GM23338 (cell line): ENCODE results near the gene RIT2. TPM values are rescaled to one million over a fixed set of nuclear protein-coding genes. Genes with fewer than 3 reads are reported as not detected.

ENCODE experiments used
- ATAC-seq: fragments of 200-7000 bp; cut with Tn5 transposase; 3 replicates; pipeline ENCODE4 v1.9.1; 2020
- DNase-seq: peaks from one replicate; pipeline ENCODE4 v3.0.0-alpha.2; 2015; ENCODE audit warnings: low spot score
- H2AFZ ChIP-seq: fragments of 200-600 bp; sonication (generic); 2 replicates; pipeline ENCODE4 v1.8.0; 2016; ENCODE audit warnings: antibody characterized with exemption, mild to moderate bottlenecking, moderate library complexity
- H3F3A ChIP-seq: fragments of 200-600 bp; sonication (generic); replicated peaks from 2 replicates; pipeline ENCODE4 v1.8.0; 2017; ENCODE audit warnings: antibody characterized with exemption, mixed run types, low read depth
- H3K27ac ChIP-seq: fragments of 200-600 bp; sonication (generic); 2 replicates; pipeline ENCODE4 v1.6.1; 2016; ENCODE audit warnings: low read depth
- H3K27me3 ChIP-seq: fragments of 200-600 bp; sonication (generic); 2 replicates; pipeline ENCODE4 v1.8.0; 2016; ENCODE audit warnings: mild to moderate bottlenecking, mixed run types, moderate library complexity; ENCODE audit not compliant: insufficient read depth
- H3K36me3 ChIP-seq: fragments of 200-600 bp; sonication (generic); 2 replicates; pipeline ENCODE4 v1.8.0; 2016; ENCODE audit warnings: mild to moderate bottlenecking; ENCODE audit not compliant: insufficient read depth
- H3K4me1 ChIP-seq: fragments of 200-600 bp; sonication (generic); 2 replicates; pipeline ENCODE4 v1.8.0; 2016; ENCODE audit warnings: mild to moderate bottlenecking, moderate library complexity; ENCODE audit not compliant: insufficient read depth
- H3K4me2 ChIP-seq: fragments of 200-600 bp; sonication (generic); 2 replicates; pipeline ENCODE4 v1.7.1; 2017; ENCODE audit warnings: mixed run types
- H3K4me3 ChIP-seq: fragments of 200-600 bp; sonication (generic); 2 replicates; pipeline ENCODE4 v1.6.1; 2016; ENCODE audit warnings: mixed run types
- H3K79me2 ChIP-seq: fragments of 200-600 bp; sonication (generic); replicated peaks from 2 replicates; pipeline ENCODE4 v1.8.0; 2017; ENCODE audit warnings: mild to moderate bottlenecking; ENCODE audit not compliant: insufficient read depth
- H3K9me2 ChIP-seq: fragments of 200-600 bp; sonication (generic); 2 replicates; pipeline ENCODE4 v1.8.0; 2017; ENCODE audit not compliant: insufficient read depth
- H4K20me1 ChIP-seq: fragments of 200-600 bp; sonication (generic); replicated peaks from 2 replicates; pipeline ENCODE4 v1.8.0; 2017; ENCODE audit warnings: mild to moderate bottlenecking; ENCODE audit not compliant: insufficient read depth
- H3K27ac Mint-ChIP-seq: 2 replicates; pipeline ENCODE4 v1.8.0; 2020; ENCODE audit warnings: inconsistent platforms, mild to moderate bottlenecking, moderate library complexity, mixed read lengths
- H3K27me3 Mint-ChIP-seq: 3 replicates; pipeline ENCODE4 v1.8.0; 2022; ENCODE audit warnings: low read depth, mild to moderate bottlenecking, moderate library complexity, mixed read lengths, inconsistent platforms; ENCODE audit not compliant: insufficient read depth, poor library complexity
- H3K36me3 Mint-ChIP-seq: 3 replicates; pipeline ENCODE4 v1.8.0; 2021; ENCODE audit warnings: low read depth, mild to moderate bottlenecking, inconsistent platforms, moderate library complexity, mixed read lengths
- H3K4me1 Mint-ChIP-seq: 3 replicates; pipeline ENCODE4 v1.8.0; 2020; ENCODE audit warnings: mild to moderate bottlenecking, inconsistent platforms, mixed read lengths
- H3K4me3 Mint-ChIP-seq: 3 replicates; pipeline ENCODE4 v1.8.0; 2021; ENCODE audit warnings: moderate library complexity, mild to moderate bottlenecking, inconsistent platforms, mixed read lengths
- H3K9me3 Mint-ChIP-seq: 3 replicates; pipeline ENCODE4 v1.8.0; 2020; ENCODE audit warnings: moderate library complexity, mild to moderate bottlenecking, inconsistent platforms, mixed read lengths
- ETS1 ChIP-seq: IDR thresholded peaks from 2 replicates; pipeline ENCODE4 v1.6.1; 2016; ENCODE audit warnings: antibody characterized with exemption
- EZH2 ChIP-seq: fragments of 200-600 bp; sonication (generic); IDR thresholded peaks from one replicate; pipeline ENCODE4 v1.8.0; 2017; ENCODE audit warnings: antibody characterized with exemption, mild to moderate bottlenecking, low read depth; ENCODE audit not compliant: unreplicated experiment
- EZH2phosphoT487 ChIP-seq: fragments of 200-600 bp; sonication (generic); IDR thresholded peaks from one replicate; pipeline ENCODE4 v1.8.1; 2018; ENCODE audit warnings: antibody characterized with exemption; ENCODE audit not compliant: unreplicated experiment
- JUNB ChIP-seq: IDR thresholded peaks from one replicate; pipeline ENCODE4 v1.6.1; 2016; ENCODE audit warnings: antibody characterized with exemption; ENCODE audit not compliant: unreplicated experiment
- POLR2AphosphoS5 ChIP-seq: IDR thresholded peaks from 2 replicates; pipeline ENCODE4 v1.6.1; 2016; ENCODE audit warnings: antibody characterized with exemption, low read depth
- STAT1 ChIP-seq: IDR thresholded peaks from one replicate; pipeline ENCODE4 v1.6.1; 2016; ENCODE audit warnings: antibody characterized with exemption; ENCODE audit not compliant: unreplicated experiment
- ZNF114 ChIP-seq: fragments of 250-450 bp; sonication (Bioruptor Pico); IDR thresholded peaks from 2 replicates; pipeline ENCODE4 v1.5.0; 2020; ENCODE audit warnings: mild to moderate bottlenecking, moderate library complexity
- ZNF331 ChIP-seq: fragments of 250-450 bp; sonication (Bioruptor Pico); IDR thresholded peaks from 2 replicates; pipeline ENCODE4 v1.5.0; 2020; ENCODE audit warnings: low read depth, mild to moderate bottlenecking, moderate library complexity
- ZNF462 ChIP-seq: fragments of 250-450 bp; sonication (Bioruptor Pico); IDR thresholded peaks from 2 replicates; pipeline ENCODE4 v1.5.0; 2020; ENCODE audit warnings: mild to moderate bottlenecking, moderate library complexity
- polyA plus RNA-seq: library from polyadenylated mRNA; unstranded; fragments of >200 nt; fragmentation: Nextera tagmentation; extraction: Ambion mirVana; gene quantifications from 2 replicates; pipeline ENCODE4 v1.2.1, GENCODE V29; 2016
- total RNA-seq: library from RNA; depleted of rRNA; stranded (reverse); fragments of >200 nt; shearing (Covaris generic); gene quantifications from 2 replicates; pipeline ENCODE4 v1.2.3, GENCODE V29; 2014
- TF ChIP-seq, protein P1 (sequence below), 2 experiments: fragments of 200-600 bp in 1 of 2; sonication (generic) in 1 of 2; conservative IDR thresholded peaks; 2 replicates each; pipeline versions ENCODE4 v1.5.1 to v1.6.1; 2016 to 2017; ENCODE audit warnings: antibody characterized with exemption in 2 of 2, low read depth in 2 of 2, mild to moderate bottlenecking in 2 of 2, moderate library complexity in 1 of 2
- TF ChIP-seq, protein P2 (sequence below): IDR thresholded peaks from one replicate; pipeline ENCODE4 v1.6.1; 2018; ENCODE audit warnings: antibody characterized with exemption; ENCODE audit not compliant: unreplicated experiment

RIT2 gene
- total and polyA plus RNA-seq, 2 experiments from 2014 or later = 1.9 to 8.8 TPM

DNA sequence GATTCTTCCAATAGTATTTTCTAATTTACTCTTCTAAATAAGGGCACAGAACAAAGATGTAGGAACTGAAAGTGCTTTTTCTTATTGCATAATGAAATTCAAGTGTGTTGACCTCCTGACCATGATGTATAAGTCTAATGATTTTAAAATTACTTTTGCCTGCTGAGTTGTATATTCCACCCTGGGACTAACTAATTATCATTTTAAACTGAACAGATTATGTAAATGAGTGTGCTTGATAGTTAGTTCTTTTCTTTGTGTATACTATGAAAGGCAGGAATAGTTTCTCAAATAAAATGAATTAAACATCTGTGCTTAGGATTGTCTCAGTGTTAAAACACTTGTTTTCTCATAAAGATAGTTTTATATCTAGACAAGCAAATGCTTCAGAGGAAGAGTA is 284.5 kb downstream of the RIT2 start (continued):
- TF ChIP-seq, protein P1, sequence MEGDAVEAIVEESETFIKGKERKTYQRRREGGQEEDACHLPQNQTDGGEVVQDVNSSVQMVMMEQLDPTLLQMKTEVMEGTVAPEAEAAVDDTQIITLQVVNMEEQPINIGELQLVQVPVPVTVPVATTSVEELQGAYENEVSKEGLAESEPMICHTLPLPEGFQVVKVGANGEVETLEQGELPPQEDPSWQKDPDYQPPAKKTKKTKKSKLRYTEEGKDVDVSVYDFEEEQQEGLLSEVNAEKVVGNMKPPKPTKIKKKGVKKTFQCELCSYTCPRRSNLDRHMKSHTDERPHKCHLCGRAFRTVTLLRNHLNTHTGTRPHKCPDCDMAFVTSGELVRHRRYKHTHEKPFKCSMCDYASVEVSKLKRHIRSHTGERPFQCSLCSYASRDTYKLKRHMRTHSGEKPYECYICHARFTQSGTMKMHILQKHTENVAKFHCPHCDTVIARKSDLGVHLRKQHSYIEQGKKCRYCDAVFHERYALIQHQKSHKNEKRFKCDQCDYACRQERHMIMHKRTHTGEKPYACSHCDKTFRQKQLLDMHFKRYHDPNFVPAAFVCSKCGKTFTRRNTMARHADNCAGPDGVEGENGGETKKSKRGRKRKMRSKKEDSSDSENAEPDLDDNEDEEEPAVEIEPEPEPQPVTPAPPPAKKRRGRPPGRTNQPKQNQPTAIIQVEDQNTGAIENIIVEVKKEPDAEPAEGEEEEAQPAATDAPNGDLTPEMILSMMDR (conservative IDR thresholded peaks at IDR 0.05; ENCODE audit: low read depth in 2 of 2) = no peak
- TF ChIP-seq ZNF114 = no peak
- TF ChIP-seq EZH2 = no peak
- no peak for TF ChIP-seq ETS1
- TF ChIP-seq ZNF462 = no peak

DNA sequence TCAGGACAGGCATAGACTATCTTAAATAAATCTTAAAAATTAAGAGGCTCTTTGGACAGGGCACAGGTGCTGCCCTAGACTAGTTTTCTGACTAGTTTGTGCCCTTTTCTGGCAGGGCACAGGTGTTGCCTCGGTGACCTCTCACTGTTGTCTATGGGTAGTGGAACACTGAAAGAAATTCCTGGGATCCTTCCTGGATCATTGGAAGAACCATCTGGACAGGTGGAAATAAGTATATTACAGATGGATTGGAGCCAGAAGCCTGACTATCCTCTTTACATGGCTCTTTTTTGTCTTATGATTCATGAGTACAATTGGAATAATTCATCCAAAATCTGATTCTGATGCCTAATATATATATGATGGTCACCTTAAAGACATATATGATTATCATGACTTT is 286.6 kb downstream of the RIT2 start:
- no peak for ATAC-seq
- no peaks in the 10 kb centered on the region for H3K36me3 Mint-ChIP-seq
- H3K4me1 Mint-ChIP-seq = peaks cover 15% of the 10 kb centered on the region
- Histone ChIP-seq H4K20me1 (no peaks in the 10 kb centered on the region), H3K4me3 (no peak overlapping the region), H3F3A (no peaks in the 10 kb centered on the region), H3K27me3 (no peaks in the 10 kb centered on the region), H3K9me2 (no peaks in the 10 kb centered on the region), H3K4me1 (no peaks in the 10 kb centered on the region), H2AFZ (no peak overlapping the region; the same call in 1 of the 2 replicates), H3K4me2 (no peak overlapping the region), H3K79me2 (no peaks in the 10 kb centered on the region), H3K27ac (no peak overlapping the region), H3K36me3 (no peaks in the 10 kb centered on the region)
- H3K27ac Mint-ChIP-seq = no peak overlapping the region
- DNase-seq = no peak
- peaks cover 1% of the 10 kb centered on the region for H3K27me3 Mint-ChIP-seq
- H3K4me3 Mint-ChIP-seq = no peak overlapping the region
- H3K9me3 Mint-ChIP-seq = no peaks in the 10 kb centered on the region
- TF ChIP-seq EZH2 (no peak), ZNF331 (CRISPR knock-in tag) (no peak), STAT1 (no peak), JUNB (no peak), EZH2phosphoT487 (no peak), POLR2AphosphoS5 (no peak)
- TF ChIP-seq, protein P1 (conservative IDR thresholded peaks at IDR 0.05; ENCODE audit: low read depth in 2 of 2) = no peak
- TF ChIP-seq, protein P2, sequence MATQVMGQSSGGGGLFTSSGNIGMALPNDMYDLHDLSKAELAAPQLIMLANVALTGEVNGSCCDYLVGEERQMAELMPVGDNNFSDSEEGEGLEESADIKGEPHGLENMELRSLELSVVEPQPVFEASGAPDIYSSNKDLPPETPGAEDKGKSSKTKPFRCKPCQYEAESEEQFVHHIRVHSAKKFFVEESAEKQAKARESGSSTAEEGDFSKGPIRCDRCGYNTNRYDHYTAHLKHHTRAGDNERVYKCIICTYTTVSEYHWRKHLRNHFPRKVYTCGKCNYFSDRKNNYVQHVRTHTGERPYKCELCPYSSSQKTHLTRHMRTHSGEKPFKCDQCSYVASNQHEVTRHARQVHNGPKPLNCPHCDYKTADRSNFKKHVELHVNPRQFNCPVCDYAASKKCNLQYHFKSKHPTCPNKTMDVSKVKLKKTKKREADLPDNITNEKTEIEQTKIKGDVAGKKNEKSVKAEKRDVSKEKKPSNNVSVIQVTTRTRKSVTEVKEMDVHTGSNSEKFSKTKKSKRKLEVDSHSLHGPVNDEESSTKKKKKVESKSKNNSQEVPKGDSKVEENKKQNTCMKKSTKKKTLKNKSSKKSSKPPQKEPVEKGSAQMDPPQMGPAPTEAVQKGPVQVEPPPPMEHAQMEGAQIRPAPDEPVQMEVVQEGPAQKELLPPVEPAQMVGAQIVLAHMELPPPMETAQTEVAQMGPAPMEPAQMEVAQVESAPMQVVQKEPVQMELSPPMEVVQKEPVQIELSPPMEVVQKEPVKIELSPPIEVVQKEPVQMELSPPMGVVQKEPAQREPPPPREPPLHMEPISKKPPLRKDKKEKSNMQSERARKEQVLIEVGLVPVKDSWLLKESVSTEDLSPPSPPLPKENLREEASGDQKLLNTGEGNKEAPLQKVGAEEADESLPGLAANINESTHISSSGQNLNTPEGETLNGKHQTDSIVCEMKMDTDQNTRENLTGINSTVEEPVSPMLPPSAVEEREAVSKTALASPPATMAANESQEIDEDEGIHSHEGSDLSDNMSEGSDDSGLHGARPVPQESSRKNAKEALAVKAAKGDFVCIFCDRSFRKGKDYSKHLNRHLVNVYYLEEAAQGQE = no peak
